MM.1S (cell line): Measurements from ENCODE around the gene DYNLT1.

Experiments
- EZH2 ChIP-seq: fragments of 300-600 bp; sonication (generic); optimal IDR thresholded peaks from 2 replicates; pipeline ENCODE3; 2017; ENCODE audit warnings: low read depth, mild to moderate bottlenecking, antibody characterized with exemption, low read length, mixed read lengths
- TF ChIP-seq, protein P1 (sequence below): fragments of 300-600 bp; sonication (generic); IDR thresholded peaks from 2 replicates; pipeline ENCODE4 v1.5.1; 2016; ENCODE audit warnings: antibody characterized with exemption, low read length, mixed read lengths

DNA sequence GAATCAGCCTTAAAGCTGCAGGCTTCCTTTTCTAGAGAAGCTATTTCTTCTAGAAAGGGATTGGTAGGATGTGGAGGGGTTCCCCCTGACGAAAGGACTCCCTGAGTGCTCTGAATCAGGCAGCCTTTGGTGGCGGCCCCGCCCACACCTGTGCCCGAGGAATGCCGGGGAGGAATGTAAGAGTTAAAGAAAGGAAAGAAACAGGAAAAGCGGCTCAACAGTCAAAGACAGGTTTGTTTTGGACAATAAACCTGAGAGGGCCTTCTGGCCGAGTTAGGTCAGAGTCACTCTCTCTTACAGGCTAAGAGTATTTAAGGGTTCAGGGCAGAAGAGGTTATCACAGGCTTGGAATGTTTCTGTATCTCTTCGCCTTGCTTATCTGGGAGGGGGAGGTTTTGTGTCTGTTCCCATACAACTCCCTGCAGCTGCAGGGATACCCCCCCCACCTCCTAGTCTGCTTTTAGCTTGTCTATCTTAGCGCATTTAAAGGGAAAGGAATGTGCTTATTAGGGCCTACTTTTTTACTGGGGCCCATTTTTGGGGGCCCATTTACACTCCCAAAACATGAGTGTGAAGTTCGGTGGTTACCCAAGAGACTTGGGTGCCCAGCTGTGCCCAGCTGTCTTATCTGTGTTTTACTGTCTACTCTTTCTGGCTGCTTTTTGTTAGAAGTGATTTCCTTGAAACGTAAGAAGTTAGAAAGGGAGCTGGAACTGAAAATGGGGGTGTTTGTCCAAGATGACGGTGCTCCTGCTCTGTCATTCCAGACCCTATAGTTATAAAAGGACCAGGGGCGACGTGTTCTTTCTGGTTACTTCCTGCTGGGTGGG is 32.8 kb downstream of the DYNLT1 start:
- TF ChIP-seq EZH2: no peak
- TF ChIP-seq, protein P1, sequence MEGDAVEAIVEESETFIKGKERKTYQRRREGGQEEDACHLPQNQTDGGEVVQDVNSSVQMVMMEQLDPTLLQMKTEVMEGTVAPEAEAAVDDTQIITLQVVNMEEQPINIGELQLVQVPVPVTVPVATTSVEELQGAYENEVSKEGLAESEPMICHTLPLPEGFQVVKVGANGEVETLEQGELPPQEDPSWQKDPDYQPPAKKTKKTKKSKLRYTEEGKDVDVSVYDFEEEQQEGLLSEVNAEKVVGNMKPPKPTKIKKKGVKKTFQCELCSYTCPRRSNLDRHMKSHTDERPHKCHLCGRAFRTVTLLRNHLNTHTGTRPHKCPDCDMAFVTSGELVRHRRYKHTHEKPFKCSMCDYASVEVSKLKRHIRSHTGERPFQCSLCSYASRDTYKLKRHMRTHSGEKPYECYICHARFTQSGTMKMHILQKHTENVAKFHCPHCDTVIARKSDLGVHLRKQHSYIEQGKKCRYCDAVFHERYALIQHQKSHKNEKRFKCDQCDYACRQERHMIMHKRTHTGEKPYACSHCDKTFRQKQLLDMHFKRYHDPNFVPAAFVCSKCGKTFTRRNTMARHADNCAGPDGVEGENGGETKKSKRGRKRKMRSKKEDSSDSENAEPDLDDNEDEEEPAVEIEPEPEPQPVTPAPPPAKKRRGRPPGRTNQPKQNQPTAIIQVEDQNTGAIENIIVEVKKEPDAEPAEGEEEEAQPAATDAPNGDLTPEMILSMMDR: no peak
